ENCODE results near the gene CHRM5. TPM values are rescaled to one million over a fixed set of nuclear protein-coding genes. Genes with fewer than 3 reads are reported as not detected.

The CHRM5 gene
- total and polyA plus RNA-seq, 2 donors (not counting 1 experiment from before 2014, with no cell fraction given): not detected

DNA sequence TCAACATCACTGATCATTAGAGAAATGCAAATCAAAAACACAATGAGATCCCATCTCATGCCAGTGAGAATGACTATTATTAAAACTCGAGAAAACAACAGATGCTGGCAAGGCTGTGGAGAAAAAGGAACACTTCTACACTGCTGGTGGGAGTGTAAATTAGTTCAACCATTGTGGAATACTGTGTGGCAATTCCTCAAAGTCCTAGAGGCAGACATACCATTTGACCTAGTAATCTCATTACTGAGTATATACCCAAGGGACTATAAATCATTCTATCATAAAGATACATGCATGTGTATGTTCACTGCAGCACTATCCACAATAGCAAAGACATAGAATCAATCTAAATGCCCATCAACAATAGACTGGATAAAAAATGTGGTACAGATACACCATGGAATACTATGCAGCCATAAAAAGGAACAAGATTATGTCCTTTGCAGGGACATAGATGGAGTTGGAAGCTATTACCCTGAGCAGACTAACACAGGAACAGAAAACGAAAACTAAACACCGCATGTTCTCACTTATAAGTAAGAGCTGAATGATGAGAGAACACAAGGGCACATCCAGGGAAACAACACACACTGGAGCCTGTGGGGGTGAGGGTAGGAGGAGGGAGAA lies 85.9 kb downstream of the CHRM5 start:
- Mint-ChIP-seq H3K9me3 (ENCODE audit: insufficient read depth) (peaks cover 8% of the 10 kb centered on the region), H3K27ac (no peak overlapping the region), H3K27me3 (no peaks in the 10 kb centered on the region), H3K4me1 (no peaks in the 10 kb centered on the region), H3K4me3 (no peak overlapping the region)
- Histone ChIP-seq H3K4me3 (ENCODE audit: control extremely low read depth in 1 of 5, extremely low read depth in 1 of 5, insufficient read depth in 1 of 5, low read depth in 2 of 5, low read length in 4 of 5) (no peak overlapping the region), H3K27ac (ENCODE audit: low read length in 2 of 2) (no peak overlapping the region), H4K20me1 (ENCODE audit: control insufficient read depth, insufficient read depth, low read length, poor library complexity, severe bottlenecking) (no peaks in the 10 kb centered on the region), H2AFZ (ENCODE audit: insufficient read depth, low read depth, low read length, poor library complexity, severe bottlenecking) (no peak overlapping the region), H3K9ac (ENCODE audit: low read length) (no peak overlapping the region), H3K9me3 (ENCODE audit: control extremely low read depth in 1 of 3, control insufficient read depth in 2 of 3, insufficient read depth in 1 of 3, low read length in 2 of 3) (peaks cover 0 to 14% (median 8%) of the 10 kb centered on the region in 3 donors), H3K4me2 (replicated peaks; ENCODE audit: low read depth, low read length, poor library complexity, severe bottlenecking) (no peak overlapping the region), H3K79me2 (ENCODE audit: control insufficient read depth, insufficient read depth, low read length) (no peaks in the 10 kb centered on the region), H3K4me1 (ENCODE audit: control insufficient read depth in 2 of 2, insufficient read depth in 2 of 2, low read length in 2 of 2) (no peaks in the 10 kb centered on the region), H3K27me3 (replicated peaks in 1 of 4; ENCODE audit: control extremely low read depth in 1 of 4, control insufficient read depth in 3 of 4, insufficient read depth in 4 of 4, low read length in 3 of 4) (no peaks in the 10 kb centered on the region), H3K36me3 (replicated peaks in 1 of 2; ENCODE audit: control extremely low read depth in 1 of 2, control insufficient read depth in 1 of 2, extremely low read depth in 1 of 2, insufficient read depth in 2 of 2, low read length in 1 of 2) (no peaks in the 10 kb centered on the region)
- ChIA-PET CTCF (no interaction called here), POLR2A (interaction anchor here (0.6 kb wide), 1 partner anchor 946 kb away, joined by 4 read pairs; no protein-coding TSS in a partner anchor)
- TF ChIP-seq, protein P1, sequence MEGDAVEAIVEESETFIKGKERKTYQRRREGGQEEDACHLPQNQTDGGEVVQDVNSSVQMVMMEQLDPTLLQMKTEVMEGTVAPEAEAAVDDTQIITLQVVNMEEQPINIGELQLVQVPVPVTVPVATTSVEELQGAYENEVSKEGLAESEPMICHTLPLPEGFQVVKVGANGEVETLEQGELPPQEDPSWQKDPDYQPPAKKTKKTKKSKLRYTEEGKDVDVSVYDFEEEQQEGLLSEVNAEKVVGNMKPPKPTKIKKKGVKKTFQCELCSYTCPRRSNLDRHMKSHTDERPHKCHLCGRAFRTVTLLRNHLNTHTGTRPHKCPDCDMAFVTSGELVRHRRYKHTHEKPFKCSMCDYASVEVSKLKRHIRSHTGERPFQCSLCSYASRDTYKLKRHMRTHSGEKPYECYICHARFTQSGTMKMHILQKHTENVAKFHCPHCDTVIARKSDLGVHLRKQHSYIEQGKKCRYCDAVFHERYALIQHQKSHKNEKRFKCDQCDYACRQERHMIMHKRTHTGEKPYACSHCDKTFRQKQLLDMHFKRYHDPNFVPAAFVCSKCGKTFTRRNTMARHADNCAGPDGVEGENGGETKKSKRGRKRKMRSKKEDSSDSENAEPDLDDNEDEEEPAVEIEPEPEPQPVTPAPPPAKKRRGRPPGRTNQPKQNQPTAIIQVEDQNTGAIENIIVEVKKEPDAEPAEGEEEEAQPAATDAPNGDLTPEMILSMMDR (IDR thresholded peaks at IDR 0.05): no peak
- no peak for TF ChIP-seq EZH2 (IDR thresholded peaks at IDR 0.05; ENCODE audit: borderline replicate concordance, insufficient read depth, low read depth, low read length, poor library complexity, severe bottlenecking)
- ATAC-seq (ENCODE audit: low read depth): no peak
- WGBS (ENCODE audit: insufficient coverage): 100% methylated on average over 2 of the region's 3 CpGs
- intact Hi-C loops (cut with micrococcal nuclease): no loop called here
- no peak for DNase-seq

DNA sequence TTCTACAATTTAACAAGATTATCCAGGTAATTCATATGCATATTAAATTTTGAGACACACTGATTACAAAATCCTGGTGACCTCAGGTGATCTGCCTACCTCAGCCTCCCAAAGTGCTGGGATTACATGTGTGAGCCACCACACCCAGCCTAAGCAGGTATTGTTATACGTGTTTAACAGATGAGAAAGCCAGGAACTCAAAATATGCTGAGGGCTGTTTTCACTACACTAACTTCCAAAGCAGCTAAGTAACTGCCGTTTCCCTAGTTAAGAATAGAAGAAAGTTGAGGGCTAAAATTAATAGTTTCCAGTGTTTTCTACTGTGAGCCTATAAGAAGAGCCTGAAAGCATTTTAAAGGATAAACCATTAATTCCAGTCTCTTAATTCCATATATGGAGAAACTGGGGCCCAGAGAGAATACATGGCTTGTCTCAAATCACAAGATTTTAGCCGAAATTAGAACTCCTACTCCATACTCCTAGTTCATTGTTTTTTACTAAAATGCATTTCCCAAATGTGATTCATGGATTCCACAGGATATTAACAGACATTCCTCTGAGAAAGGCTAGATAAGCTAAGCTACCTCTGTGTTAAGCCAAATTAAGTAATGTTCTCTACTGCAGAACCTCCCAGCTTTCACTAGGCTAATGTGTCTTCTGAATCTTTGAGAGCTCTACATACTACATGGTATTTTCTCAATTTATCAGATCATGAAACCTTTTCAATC lies 87.7 kb downstream of the CHRM5 start:
- H3K79me2 ChIP-seq (ENCODE audit: control insufficient read depth, insufficient read depth, low read length): no peaks in the 10 kb centered on the region
- DNase-seq: no peak
- TF ChIP-seq, protein P1 (IDR thresholded peaks at IDR 0.05): no peak
- no peak for TF ChIP-seq EZH2 (IDR thresholded peaks at IDR 0.05; ENCODE audit: borderline replicate concordance, insufficient read depth, low read depth, low read length, poor library complexity, severe bottlenecking)
- no peak overlapping the region for H3K27ac ChIP-seq (ENCODE audit: low read length in 2 of 2)
- intact Hi-C loops (cut with micrococcal nuclease): no loop called here
- H3K4me1 ChIP-seq (ENCODE audit: control insufficient read depth in 2 of 2, insufficient read depth in 2 of 2, low read length in 2 of 2): no peaks in the 10 kb centered on the region
- CTCF ChIA-PET: no interaction called here
- Mint-ChIP-seq H3K9me3 (ENCODE audit: insufficient read depth) (peaks cover under 1% of the 10 kb centered on the region), H3K4me3 (no peak overlapping the region), H3K27me3 (no peaks in the 10 kb centered on the region), H3K27ac (no peak overlapping the region), H3K4me1 (no peaks in the 10 kb centered on the region)
- no peaks in the 10 kb centered on the region for H3K27me3 ChIP-seq (replicated peaks in 1 of 4; ENCODE audit: control extremely low read depth in 1 of 4, control insufficient read depth in 3 of 4, insufficient read depth in 4 of 4, low read length in 3 of 4)
- no peak overlapping the region for H3K9ac ChIP-seq (ENCODE audit: low read length)
- POLR2A ChIA-PET: interaction anchor here (0.7 kb wide), 1 partner anchor 778 kb away, joined by 3 read pairs; no protein-coding TSS in a partner anchor
- WGBS (ENCODE audit: insufficient coverage): 86% methylated on average over 1 of the region's 3 CpGs
- no peak overlapping the region for H3K4me3 ChIP-seq (ENCODE audit: control extremely low read depth in 1 of 5, extremely low read depth in 1 of 5, insufficient read depth in 1 of 5, low read depth in 2 of 5, low read length in 4 of 5)
- no peaks in the 10 kb centered on the region for H4K20me1 ChIP-seq (ENCODE audit: control insufficient read depth, insufficient read depth, low read length, poor library complexity, severe bottlenecking)
- peaks cover 0 to 4% (median 0%) of the 10 kb centered on the region in 3 donors for H3K9me3 ChIP-seq (ENCODE audit: control extremely low read depth in 1 of 3, control insufficient read depth in 2 of 3, insufficient read depth in 1 of 3, low read length in 2 of 3)
- no peaks in the 10 kb centered on the region for H3K36me3 ChIP-seq (replicated peaks in 1 of 2; ENCODE audit: control extremely low read depth in 1 of 2, control insufficient read depth in 1 of 2, extremely low read depth in 1 of 2, insufficient read depth in 2 of 2, low read length in 1 of 2)
- no peak for ATAC-seq (ENCODE audit: low read depth)
- H3K4me2 ChIP-seq (replicated peaks; ENCODE audit: low read depth, low read length, poor library complexity, severe bottlenecking): no peak overlapping the region
- H2AFZ ChIP-seq (ENCODE audit: insufficient read depth, low read depth, low read length, poor library complexity, severe bottlenecking): no peak overlapping the region

All from B cell (primary cell).